Left renal cortex interstitium (tissue), 4 donors: Measurements from ENCODE around the gene EIF3D. TPM values are rescaled to one million over a fixed set of nuclear protein-coding genes. Genes with fewer than 3 reads are reported as not detected.

Experiments used
- DNase-seq, 4 donors: peaks; one replicate each; pipeline ENCODE4 v3.0.0-alpha.2; 2013; ENCODE audit warnings: low read depth in 4 of 4, low spot score in 2 of 4, missing footprints in 1 of 4
- polyA plus RNA-seq, 4 donors: library from polyadenylated mRNA; unstranded; fragments of 120-200 nt; gene quantifications; one replicate each; pipeline ENCODE4 v1.2.1, GENCODE V29; 2013; ENCODE audit not compliant: insufficient read length in 4 of 4

EIF3D gene
- polyA plus RNA-seq, 4 donors: 252 to 316 (median 280) TPM

- DNase-seq: no peak
Measured at GRCh38 chr22:36467946-36468345, 61.0 kb downstream of the EIF3D start.

- no peak for DNase-seq
Measured at GRCh38 chr22:36467042-36467810, 61.7 kb downstream of the EIF3D start.

GRCh38 chr22:36466258-36466657 is 62.7 kb downstream of the EIF3D start:
- DNase-seq: no peak

- no peak for DNase-seq
Measured at GRCh38 chr22:36465232-36466021, 63.5 kb downstream of the EIF3D start.

- no peak for DNase-seq
Measured at GRCh38 chr22:36464715-36465231, 64.2 kb downstream of the EIF3D start.

GRCh38 chr22:36463783-36464184 is 65.2 kb downstream of the EIF3D start:
- DNase-seq: no peak

- DNase-seq: no peak
Measured at GRCh38 chr22:36461665-36462649, 67.0 kb downstream of the EIF3D start.

Other genes starting within 250 kb of the EIF3D start
- 100 to 1,000 TPM; 261 to 310 (median 285) TPM for gene MYH9, start 141.2 kb downstream of the EIF3D start, polyA plus RNA-seq
- 100 to 1,000 TPM; 112 to 147 (median 130) TPM for gene TXN2, start 47.5 kb downstream of the EIF3D start, polyA plus RNA-seq
- 10 to 100 TPM; 23.0 to 28.4 (median 26.2) TPM for gene FOXRED2, start 22.1 kb downstream of the EIF3D start, polyA plus RNA-seq
- gene CACNG2, start 174.6 kb upstream of the EIF3D start, polyA plus RNA-seq: not detected
- gene IFT27, start 247.0 kb upstream of the EIF3D start, polyA plus RNA-seq: 10 to 100 TPM; 44.4 to 65.7 (median 55.2) TPM